OCI-LY1 (cell line): ENCODE measurements around the gene XPO5.

Experiments used
- H2AFZ ChIP-seq: fragments of 200-600 bp; sonication (generic), shearing (Covaris generic); 2 replicates; pipeline ENCODE4 v1.6.0; 2014; ENCODE audit warnings: antibody characterized with exemption, mild to moderate bottlenecking, low read length
- H3F3A ChIP-seq: fragments of 200-600 bp; sonication (generic), shearing (Covaris generic); 2 replicates; pipeline ENCODE4 v1.6.0; 2014; ENCODE audit warnings: mild to moderate bottlenecking, antibody characterized with exemption, low read length, moderate library complexity; ENCODE audit not compliant: insufficient read depth
- H3K27ac ChIP-seq: fragments of 200-600 bp; sonication (generic); 2 replicates; pipeline ENCODE4 v1.5.1; 2014; ENCODE audit warnings: low read length, mixed run types, mild to moderate bottlenecking, low read depth; ENCODE audit not compliant: poor library complexity, severe bottlenecking
- H3K27me3 ChIP-seq: fragments of 200-600 bp; sonication (generic); 2 replicates; pipeline ENCODE4 v1.6.0; 2014; ENCODE audit warnings: antibody characterized with exemption, mild to moderate bottlenecking, low read length, moderate library complexity; ENCODE audit not compliant: insufficient read depth
- H3K36me3 ChIP-seq: fragments of 200-600 bp; sonication (generic); 2 replicates; pipeline ENCODE4 v1.6.1; 2014; ENCODE audit warnings: mild to moderate bottlenecking, antibody characterized with exemption, low read length, moderate library complexity, mixed read lengths; ENCODE audit not compliant: insufficient read depth
- H3K4me1 ChIP-seq: fragments of 200-600 bp; sonication (generic); 2 replicates; pipeline ENCODE4 v1.5.1; 2014; ENCODE audit warnings: mild to moderate bottlenecking, low read length, moderate library complexity; ENCODE audit not compliant: insufficient read depth, severe bottlenecking
- H3K4me2 ChIP-seq: fragments of 200-600 bp; sonication (generic), shearing (Covaris generic); 2 replicates; pipeline ENCODE4 v1.6.1; 2014; ENCODE audit warnings: low read length
- H3K4me3 ChIP-seq: fragments of 200-600 bp; sonication (generic); 2 replicates; pipeline ENCODE4 v1.5.1; 2014; ENCODE audit warnings: low read length, low read depth, mild to moderate bottlenecking, mixed read lengths; ENCODE audit not compliant: poor library complexity, severe bottlenecking
- H3K79me2 ChIP-seq: fragments of 200-600 bp; shearing (Covaris generic); 2 replicates; pipeline ENCODE4 v1.6.1; 2016; ENCODE audit warnings: mixed run types, low read length, mixed read lengths; ENCODE audit not compliant: insufficient read depth
- H3K9ac ChIP-seq: fragments of 200-600 bp; sonication (generic), shearing (Covaris generic); 2 replicates; pipeline ENCODE4 v1.6.1; 2014; ENCODE audit warnings: mild to moderate bottlenecking, low read length, mixed read lengths
- H3K9me2 ChIP-seq: fragments of 200-600 bp; sonication (generic), shearing (Covaris generic); 2 replicates; pipeline ENCODE4 v1.6.1; 2014; ENCODE audit warnings: low read depth, mild to moderate bottlenecking, low read length, mixed read lengths
- H3K9me3 ChIP-seq: fragments of 200-600 bp; shearing (Covaris generic); 2 replicates; pipeline ENCODE4 v1.6.1; 2014; ENCODE audit warnings: low read length, mixed read lengths
- H4K20me1 ChIP-seq: fragments of 200-600 bp; sonication (generic), shearing (Covaris generic); 2 replicates; pipeline ENCODE4 v1.6.0; 2016; ENCODE audit warnings: mild to moderate bottlenecking, low read length; ENCODE audit not compliant: insufficient read depth
- EZH2 ChIP-seq: fragments of 200-600 bp; sonication (generic), shearing (Covaris generic); IDR thresholded peaks from 2 replicates; pipeline ENCODE4 v1.8.0; 2017; ENCODE audit warnings: borderline replicate concordance, mixed run types, mild to moderate bottlenecking, antibody characterized with exemption, low read length, moderate library complexity, mixed read lengths
- TF ChIP-seq, protein P1 (sequence below): fragments of 200-600 bp; sonication (generic), shearing (Covaris generic); IDR thresholded peaks from 2 replicates; pipeline ENCODE4 v1.5.1; 2017; ENCODE audit warnings: mild to moderate bottlenecking, antibody characterized with exemption, low read length, moderate library complexity, mixed read lengths

The XPO5 gene

DNA sequence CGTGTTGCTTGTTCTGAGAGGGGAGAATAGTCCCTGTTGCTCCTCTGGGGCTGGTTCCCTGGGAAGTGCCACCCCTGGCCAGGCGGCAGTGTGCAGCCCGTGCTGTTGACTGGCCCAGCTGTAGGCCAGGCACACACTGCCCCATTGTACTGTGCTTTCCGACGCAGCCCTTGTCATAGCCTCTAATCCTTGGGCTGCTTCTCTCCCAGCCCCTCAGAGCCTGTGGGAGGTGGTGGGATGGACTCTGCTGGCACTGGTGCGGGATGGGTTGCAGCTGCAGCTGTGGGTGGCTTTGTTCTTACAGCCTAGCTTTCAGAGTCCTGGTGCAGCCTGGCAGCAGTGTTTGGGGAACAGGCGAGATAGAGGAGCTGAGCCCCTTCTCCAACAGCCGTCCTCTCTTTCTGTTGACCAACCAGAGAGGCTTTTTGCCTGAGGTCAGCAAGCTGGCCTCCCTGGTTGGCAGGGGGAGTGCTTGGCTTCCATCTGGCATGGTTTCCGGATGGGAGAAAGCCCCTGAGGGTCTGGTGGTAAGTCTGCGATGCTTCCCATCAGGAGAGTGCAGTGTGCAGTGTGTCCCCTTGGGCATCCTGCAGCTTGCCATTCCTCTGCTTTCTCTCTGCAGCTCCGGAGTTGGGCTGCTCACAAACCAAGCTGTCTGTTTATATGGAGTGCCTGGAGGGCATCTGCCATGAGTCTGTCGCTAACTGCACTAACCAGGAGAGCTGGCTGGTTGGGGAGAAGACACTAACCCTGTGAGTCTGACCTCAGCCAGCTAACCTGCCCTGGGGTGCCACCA lies 86.4 kb downstream of the XPO5 start:
- H3K4me3 ChIP-seq, result no peak overlapping the region
- no peak overlapping the region for H3K9ac ChIP-seq
- H4K20me1 ChIP-seq, result no peaks in the 10 kb centered on the region
- H3K9me3 ChIP-seq, result no peaks in the 10 kb centered on the region
- no peak overlapping the region for H3K4me2 ChIP-seq
- H3K27me3 ChIP-seq, result no peaks in the 10 kb centered on the region
- no peaks in the 10 kb centered on the region for H3F3A ChIP-seq
- H3K9me2 ChIP-seq, result no peaks in the 10 kb centered on the region
- H2AFZ ChIP-seq, result no peak overlapping the region
- H3K36me3 ChIP-seq, result no peaks in the 10 kb centered on the region
- H3K79me2 ChIP-seq, result no peaks in the 10 kb centered on the region
- peaks cover 6% of the 10 kb centered on the region for H3K4me1 ChIP-seq
- TF ChIP-seq, protein P1, sequence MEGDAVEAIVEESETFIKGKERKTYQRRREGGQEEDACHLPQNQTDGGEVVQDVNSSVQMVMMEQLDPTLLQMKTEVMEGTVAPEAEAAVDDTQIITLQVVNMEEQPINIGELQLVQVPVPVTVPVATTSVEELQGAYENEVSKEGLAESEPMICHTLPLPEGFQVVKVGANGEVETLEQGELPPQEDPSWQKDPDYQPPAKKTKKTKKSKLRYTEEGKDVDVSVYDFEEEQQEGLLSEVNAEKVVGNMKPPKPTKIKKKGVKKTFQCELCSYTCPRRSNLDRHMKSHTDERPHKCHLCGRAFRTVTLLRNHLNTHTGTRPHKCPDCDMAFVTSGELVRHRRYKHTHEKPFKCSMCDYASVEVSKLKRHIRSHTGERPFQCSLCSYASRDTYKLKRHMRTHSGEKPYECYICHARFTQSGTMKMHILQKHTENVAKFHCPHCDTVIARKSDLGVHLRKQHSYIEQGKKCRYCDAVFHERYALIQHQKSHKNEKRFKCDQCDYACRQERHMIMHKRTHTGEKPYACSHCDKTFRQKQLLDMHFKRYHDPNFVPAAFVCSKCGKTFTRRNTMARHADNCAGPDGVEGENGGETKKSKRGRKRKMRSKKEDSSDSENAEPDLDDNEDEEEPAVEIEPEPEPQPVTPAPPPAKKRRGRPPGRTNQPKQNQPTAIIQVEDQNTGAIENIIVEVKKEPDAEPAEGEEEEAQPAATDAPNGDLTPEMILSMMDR, result no peak
- no peak for TF ChIP-seq EZH2
- no peak overlapping the region for H3K27ac ChIP-seq

DNA sequence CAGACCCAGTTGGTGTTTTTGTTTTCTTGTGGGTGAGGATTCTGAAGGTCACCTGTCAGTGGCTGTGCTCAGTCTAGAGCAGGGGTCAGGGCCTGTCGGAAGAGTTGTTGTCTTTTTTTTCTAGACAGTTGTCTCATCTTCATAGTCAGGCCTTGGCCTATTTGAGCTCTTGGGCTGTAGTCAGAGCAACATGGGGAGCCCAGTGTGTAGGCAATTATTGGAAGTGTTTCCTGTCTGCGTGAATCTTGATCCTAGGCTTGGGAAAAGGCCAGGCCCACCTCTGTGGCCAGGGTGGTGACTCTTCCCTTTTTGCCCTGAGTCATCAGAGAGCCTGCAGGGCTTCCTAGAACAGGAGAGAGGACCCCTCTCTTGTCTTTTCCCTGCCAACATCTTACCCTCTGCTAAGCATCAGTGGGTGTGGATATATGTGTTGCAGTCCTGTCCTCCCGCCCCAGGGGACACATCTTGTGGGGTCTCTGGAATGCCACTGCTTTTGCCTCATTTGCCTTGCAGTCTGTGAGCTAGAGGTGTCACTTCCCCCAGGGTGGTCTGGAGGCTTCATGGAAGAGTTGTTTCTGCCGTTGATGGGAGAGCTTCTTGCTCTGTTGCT lies 87.1 kb downstream of the XPO5 start:
- TF ChIP-seq, protein P1, result no peak
- no peak for TF ChIP-seq EZH2
- H2AFZ ChIP-seq, result no peak overlapping the region

DNA sequence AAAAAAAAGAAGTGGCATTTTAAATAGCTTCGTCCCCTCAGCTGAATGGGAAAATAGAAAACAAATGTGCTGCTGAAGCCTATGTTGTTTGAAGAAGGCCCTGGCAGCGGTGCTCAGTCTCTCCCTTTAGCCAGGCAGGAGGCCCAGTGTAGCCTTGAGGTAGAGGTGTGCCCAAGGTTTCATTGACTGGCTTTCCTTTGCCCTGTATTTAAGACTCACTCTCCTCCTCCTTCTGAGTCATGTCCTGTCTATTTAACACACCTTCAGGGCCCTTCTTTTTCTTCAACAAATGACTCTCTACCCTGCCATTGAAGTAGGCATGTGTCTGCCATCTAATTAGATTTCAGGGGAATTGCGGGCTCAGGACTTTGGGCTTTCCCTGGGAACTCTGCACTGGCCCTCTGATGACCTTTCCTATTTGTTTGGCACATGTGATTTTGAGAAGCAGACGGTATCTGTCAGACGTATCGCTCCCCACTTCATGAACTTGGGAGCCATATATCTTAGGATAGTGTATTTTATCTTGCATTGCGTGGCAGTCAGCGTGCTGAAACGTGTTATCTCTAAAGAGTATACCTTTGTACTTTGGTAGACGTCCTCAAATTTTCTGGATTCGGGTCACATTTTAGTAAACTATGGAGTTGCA lies 94.1 kb downstream of the XPO5 start:
- no peaks in the 10 kb centered on the region for H3K27me3 ChIP-seq
- H2AFZ ChIP-seq, result no peak overlapping the region
- H3K9ac ChIP-seq, result no peak overlapping the region
- no peaks in the 10 kb centered on the region for H3F3A ChIP-seq
- H4K20me1 ChIP-seq, result no peaks in the 10 kb centered on the region
- no peaks in the 10 kb centered on the region for H3K36me3 ChIP-seq
- TF ChIP-seq EZH2, result no peak
- TF ChIP-seq, protein P1, result no peak
- no peaks in the 10 kb centered on the region for H3K9me3 ChIP-seq
- 0 out of 2 replicates have a peak, but pooled peaks cover 5% of the 10 kb centered on the region for H3K79me2 ChIP-seq
- no peaks in the 10 kb centered on the region for H3K9me2 ChIP-seq
- H3K4me2 ChIP-seq, result no peak overlapping the region
- no peak overlapping the region for H3K27ac ChIP-seq
- H3K4me1 ChIP-seq, result peaks cover 42% of the 10 kb centered on the region
- no peak overlapping the region for H3K4me3 ChIP-seq

More for the DNA sequence above, 87.1 kb downstream of the XPO5 start:
- no peaks in the 10 kb centered on the region for H3K27me3 ChIP-seq
- no peaks in the 10 kb centered on the region for H3F3A ChIP-seq
- no peaks in the 10 kb centered on the region for H3K9me2 ChIP-seq
- no peak overlapping the region for H3K4me3 ChIP-seq
- no peaks in the 10 kb centered on the region for H3K79me2 ChIP-seq
- peaks cover 6% of the 10 kb centered on the region for H3K4me1 ChIP-seq
- H3K4me2 ChIP-seq, result no peak overlapping the region
- H3K9ac ChIP-seq, result no peak overlapping the region
- H3K36me3 ChIP-seq, result no peaks in the 10 kb centered on the region
- H3K9me3 ChIP-seq, result no peaks in the 10 kb centered on the region
- no peak overlapping the region for H3K27ac ChIP-seq
- H4K20me1 ChIP-seq, result no peaks in the 10 kb centered on the region
